ENCODE measurements around the gene LAMA4.

The LAMA4 gene

DNA sequence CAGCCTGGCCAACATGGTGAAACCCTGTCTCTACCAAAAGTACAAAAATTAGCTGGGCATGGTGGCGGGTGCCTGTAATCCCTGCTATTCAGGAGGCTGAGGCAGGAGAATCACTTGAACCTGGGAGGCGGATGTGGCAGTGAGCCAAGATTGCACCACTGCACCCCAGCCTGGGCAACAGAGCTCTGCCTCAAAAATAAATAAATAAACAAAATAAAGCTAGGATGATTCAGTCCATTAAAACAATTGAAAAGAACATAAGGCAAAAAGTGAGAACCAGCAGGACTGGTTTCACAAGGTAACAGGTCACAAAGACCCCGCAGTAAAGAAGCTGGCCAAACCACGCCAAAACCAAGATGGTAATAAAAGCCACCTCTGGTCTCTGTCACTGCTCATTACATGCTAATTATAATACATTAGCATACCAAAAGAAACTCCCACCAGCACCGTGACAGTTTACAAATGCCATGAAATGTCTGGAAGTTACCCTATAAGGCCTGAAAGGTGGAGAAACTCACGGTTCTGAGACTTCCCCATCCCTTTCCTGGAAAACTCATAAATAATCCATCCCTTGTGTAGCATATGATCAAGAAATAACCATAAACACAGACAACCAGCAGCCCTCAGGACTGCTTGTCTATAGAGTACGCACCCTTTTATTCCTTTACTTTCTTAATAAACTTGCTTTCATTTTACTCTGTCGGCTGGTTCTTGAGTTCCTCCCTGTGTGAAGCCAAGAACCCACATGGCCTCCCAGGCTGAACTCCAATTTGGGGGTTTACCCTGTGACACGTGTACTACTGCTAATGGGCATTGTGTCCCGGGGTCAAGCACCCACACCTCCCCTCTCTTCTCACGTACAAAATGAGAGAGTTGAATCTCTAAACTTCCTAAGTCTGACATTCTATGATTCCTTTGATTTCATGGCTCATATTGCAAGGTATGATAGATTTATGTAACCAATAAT is 10.2 kb downstream of the LAMA4 start:
- no peak overlapping the region for H3K9ac ChIP-seq
- H3K4me1 ChIP-seq = 0 out of 2 replicates have a peak, but pooled peaks cover 6% of the 10 kb centered on the region
- no peak overlapping the region for H3K4me2 ChIP-seq
- no peak for TF ChIP-seq Cebpa-rat (IDR thresholded peaks at IDR 0.05)
- no peak overlapping the region for H3K27ac ChIP-seq
- no peaks in the 10 kb centered on the region for H3K27me3 ChIP-seq
- H4K20me1 ChIP-seq = no peaks in the 10 kb centered on the region
- H3K9me3 ChIP-seq = no peaks in the 10 kb centered on the region
- no peak overlapping the region for H3K4me3 ChIP-seq
- no peaks in the 10 kb centered on the region for H3K36me3 ChIP-seq

DNA sequence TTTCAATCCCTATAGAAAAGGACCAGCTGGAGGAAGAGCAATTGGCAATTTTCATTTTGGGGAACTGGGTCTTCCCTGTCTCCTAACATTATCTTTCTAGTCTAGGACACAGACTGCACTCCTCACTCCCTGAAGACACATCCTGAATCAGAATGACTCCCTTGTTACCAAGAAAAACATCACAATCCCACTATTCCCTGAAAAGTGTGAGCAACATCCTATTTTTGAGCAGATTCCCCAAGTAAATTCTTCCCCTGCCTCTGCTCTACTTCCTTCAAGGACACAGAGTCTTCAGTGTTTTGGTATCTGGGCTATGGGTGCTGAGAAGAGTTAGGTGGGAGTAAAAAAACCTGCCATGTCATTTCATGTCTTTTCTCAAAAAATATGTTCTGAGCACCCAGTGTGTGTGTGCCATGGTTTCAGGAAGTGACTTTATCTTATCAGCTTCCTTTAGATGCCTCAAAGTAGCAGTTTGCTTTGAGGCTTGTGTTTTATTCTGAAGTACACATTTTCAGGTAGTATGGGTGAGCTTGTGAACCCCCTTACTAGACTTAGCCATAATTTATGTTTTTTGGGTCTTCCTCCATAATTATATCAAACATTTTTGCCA is 12.4 kb downstream of the LAMA4 start:
- no peak overlapping the region for H3K4me2 ChIP-seq
- no peak overlapping the region for H3K27ac ChIP-seq
- no peak overlapping the region for H3K9ac ChIP-seq
- H3K9me3 ChIP-seq = no peaks in the 10 kb centered on the region
- H3K27me3 ChIP-seq = no peaks in the 10 kb centered on the region
- no peak for TF ChIP-seq Cebpa-rat (IDR thresholded peaks at IDR 0.05)
- H3K4me3 ChIP-seq = no peak overlapping the region
- no peaks in the 10 kb centered on the region for H4K20me1 ChIP-seq
- H3K4me1 ChIP-seq = 0 out of 2 replicates have a peak, but pooled peaks cover 6% of the 10 kb centered on the region
- H3K36me3 ChIP-seq = no peaks in the 10 kb centered on the region

DNA sequence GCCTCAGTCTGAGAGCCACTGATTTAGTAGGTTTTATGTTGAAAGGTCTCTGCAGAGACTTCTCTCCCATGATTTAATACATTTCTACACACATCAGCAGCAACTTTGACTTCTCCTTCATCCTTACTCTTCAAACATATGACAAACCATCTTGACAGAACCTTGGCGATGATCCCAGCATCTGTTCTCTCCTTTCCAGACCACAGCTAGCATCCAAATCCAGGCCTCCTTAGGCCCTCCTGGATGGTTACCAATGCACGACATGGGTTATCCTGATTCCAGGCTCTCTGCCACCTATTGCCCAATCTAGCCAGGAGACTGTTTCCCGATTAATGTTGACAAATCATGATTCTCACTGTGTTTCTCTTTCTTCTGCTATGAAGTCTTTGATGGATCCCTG is 16.8 kb downstream of the LAMA4 start:
- Histone ChIP-seq H3K27ac (no peak overlapping the region), H3K4me1 (0 out of 2 replicates have a peak, but pooled peaks cover 6% of the 10 kb centered on the region), H3K4me2 (no peak overlapping the region), H3K9me3 (no peaks in the 10 kb centered on the region), H3K4me3 (no peak overlapping the region), H3K36me3 (no peaks in the 10 kb centered on the region), H3K27me3 (no peaks in the 10 kb centered on the region), H4K20me1 (no peaks in the 10 kb centered on the region), H3K9ac (no peak overlapping the region)
- TF ChIP-seq Cebpa-rat (IDR thresholded peaks at IDR 0.05) = no peak

DNA sequence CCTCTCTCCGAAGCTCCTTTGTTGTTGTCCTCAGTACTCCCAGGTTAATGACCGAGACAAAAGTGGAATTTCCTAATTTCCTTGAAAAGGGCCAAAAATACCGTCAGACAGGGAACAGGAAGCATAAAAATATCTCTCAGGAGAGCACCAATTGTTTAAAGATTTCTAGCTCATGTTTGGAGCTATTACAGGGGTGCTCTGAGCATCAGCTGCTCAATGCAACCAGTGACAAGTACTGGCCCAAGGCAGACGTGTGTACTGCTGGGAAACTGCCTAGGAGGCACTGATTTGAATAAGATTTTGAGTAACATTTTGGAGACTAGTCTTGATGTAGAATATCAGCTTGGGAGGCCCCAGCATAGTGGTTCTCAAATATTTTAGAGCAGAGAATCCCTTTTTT is 17.3 kb downstream of the LAMA4 start:
- H3K9me3 ChIP-seq = no peaks in the 10 kb centered on the region
- H3K27ac ChIP-seq = no peak overlapping the region
- no peak overlapping the region for H3K9ac ChIP-seq
- H4K20me1 ChIP-seq = no peaks in the 10 kb centered on the region
- no peak overlapping the region for H3K4me2 ChIP-seq
- no peaks in the 10 kb centered on the region for H3K36me3 ChIP-seq
- no peak overlapping the region for H3K4me3 ChIP-seq
- TF ChIP-seq Cebpa-rat (IDR thresholded peaks at IDR 0.05) = no peak
- H3K27me3 ChIP-seq = no peaks in the 10 kb centered on the region
- 0 out of 2 replicates have a peak, but pooled peaks cover 3% of the 10 kb centered on the region for H3K4me1 ChIP-seq

DNA sequence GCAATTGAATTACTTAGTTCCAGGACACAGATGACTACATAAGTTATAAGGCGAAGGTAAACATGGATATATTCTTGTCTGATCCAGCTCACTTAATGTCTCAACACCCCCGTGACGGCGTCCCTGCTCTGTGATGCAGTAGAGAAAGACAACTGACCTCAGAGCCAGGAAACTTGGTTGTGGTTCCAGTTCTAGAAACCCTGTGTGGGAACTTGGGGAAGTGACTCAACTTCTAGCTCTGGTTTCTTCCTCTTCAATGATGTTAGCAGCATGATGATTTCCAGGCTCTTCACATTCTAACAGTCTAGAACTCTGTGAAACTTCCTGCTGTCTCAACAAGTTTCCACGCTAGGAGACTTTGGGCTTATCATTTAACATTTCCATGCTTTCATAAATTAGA is 18.4 kb downstream of the LAMA4 start:
- H3K27ac ChIP-seq = no peak overlapping the region
- no peak overlapping the region for H3K4me3 ChIP-seq
- TF ChIP-seq Cebpa-rat (IDR thresholded peaks at IDR 0.05) = no peak
- no peaks in the 10 kb centered on the region for H4K20me1 ChIP-seq
- no peak overlapping the region for H3K4me2 ChIP-seq
- H3K4me1 ChIP-seq = no peaks in the 10 kb centered on the region
- no peaks in the 10 kb centered on the region for H3K27me3 ChIP-seq
- no peaks in the 10 kb centered on the region for H3K9me3 ChIP-seq
- H3K36me3 ChIP-seq = no peaks in the 10 kb centered on the region
- H3K9ac ChIP-seq = no peak overlapping the region

DNA sequence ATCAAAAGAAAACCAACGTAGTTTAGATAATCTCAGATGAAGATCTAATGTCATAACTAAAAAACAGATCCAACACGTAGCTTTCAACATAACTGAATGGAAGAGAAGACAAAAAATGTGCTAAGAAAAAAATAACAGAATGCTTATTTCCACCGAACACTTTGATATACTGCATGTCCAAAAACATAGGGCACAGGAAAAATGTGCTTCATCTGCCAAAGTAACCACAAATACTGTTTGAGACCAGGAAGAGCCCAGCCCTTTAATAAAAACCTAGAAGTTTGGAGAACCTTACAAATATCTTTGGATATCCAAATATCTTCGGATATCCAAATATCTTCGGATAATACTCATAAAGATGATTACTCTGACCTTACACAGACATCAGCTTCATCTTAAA is 19.8 kb downstream of the LAMA4 start:
- H4K20me1 ChIP-seq = no peaks in the 10 kb centered on the region
- no peak overlapping the region for H3K27ac ChIP-seq
- H3K9ac ChIP-seq = no peak overlapping the region
- TF ChIP-seq Cebpa-rat (IDR thresholded peaks at IDR 0.05) = no peak
- H3K27me3 ChIP-seq = no peaks in the 10 kb centered on the region
- no peaks in the 10 kb centered on the region for H3K4me1 ChIP-seq
- no peak overlapping the region for H3K4me2 ChIP-seq
- H3K4me3 ChIP-seq = no peak overlapping the region
- H3K9me3 ChIP-seq = no peaks in the 10 kb centered on the region
- H3K36me3 ChIP-seq = no peaks in the 10 kb centered on the region

DNA sequence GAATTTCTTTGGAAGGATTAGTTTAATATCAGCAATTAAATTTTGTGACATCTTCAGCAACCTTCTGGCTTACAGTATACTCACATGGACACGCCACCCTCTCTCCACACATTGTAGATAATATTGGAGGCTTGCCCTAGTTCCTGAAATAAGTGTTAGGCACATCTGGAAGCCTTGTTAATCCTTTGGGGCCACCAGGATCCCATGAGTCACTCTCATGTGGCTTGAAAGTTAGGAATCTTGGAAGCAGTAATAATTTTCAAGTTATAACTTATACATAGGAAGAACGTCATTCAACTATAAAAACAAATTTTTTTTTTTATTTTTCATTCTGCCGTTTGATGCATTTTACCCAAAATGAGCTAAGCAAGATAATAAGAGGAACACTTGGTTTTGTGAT is 20.5 kb downstream of the LAMA4 start:
- TF ChIP-seq Cebpa-rat (IDR thresholded peaks at IDR 0.05) = no peak
- H3K9ac ChIP-seq = no peak overlapping the region
- H3K27ac ChIP-seq = no peak overlapping the region
- H3K4me1 ChIP-seq = no peaks in the 10 kb centered on the region
- no peaks in the 10 kb centered on the region for H3K36me3 ChIP-seq
- H4K20me1 ChIP-seq = no peaks in the 10 kb centered on the region
- no peak overlapping the region for H3K4me3 ChIP-seq
- H3K27me3 ChIP-seq = no peaks in the 10 kb centered on the region
- no peaks in the 10 kb centered on the region for H3K9me3 ChIP-seq
- H3K4me2 ChIP-seq = no peak overlapping the region

DNA sequence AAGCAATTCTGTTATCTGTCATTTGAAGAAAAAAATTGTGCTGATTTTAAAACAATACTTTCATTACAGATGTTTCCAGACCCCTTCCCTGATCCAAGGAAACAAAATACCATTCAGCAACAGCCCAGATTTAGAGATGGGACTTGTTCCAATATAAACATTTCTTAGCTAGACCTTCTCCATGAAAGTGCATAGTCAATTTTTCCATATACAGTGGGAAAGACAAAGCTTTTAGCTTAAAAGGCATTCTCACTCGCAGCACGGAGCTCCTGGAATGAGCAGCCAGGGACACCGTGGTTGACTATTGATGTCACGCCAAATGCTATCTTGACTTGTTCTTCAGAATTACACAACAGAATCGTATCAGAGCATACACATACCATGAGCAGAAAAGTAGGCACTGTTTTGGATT is 21.5 kb downstream of the LAMA4 start:
- TF ChIP-seq Cebpa-rat (IDR thresholded peaks at IDR 0.05) = no peak
- H3K27ac ChIP-seq = no peak overlapping the region
- no peak overlapping the region for H3K9ac ChIP-seq

DNA sequence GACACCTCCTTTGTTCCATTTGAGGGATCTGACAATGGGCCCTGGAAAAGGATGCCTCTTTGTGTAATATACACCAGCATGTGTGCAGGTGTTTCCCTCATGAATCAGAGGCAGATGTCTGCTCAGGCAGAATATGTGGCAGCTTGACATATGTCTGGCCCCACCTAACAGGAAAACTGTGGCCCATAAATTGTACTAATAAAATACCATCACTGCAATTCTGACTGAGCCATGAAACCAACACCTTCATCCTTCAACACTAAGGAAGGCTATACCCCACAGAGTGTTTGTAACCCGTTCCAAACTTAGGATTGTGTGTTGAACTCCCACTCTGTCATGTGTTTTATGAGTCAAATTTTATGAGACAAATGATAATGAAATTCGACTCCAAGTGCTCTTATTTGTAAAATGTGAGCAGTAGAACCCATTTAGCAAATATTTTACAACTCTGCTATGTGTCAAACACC is 22.7 kb downstream of the LAMA4 start:
- no peak overlapping the region for H3K27ac ChIP-seq
- H3K9ac ChIP-seq = no peak overlapping the region
- no peak for TF ChIP-seq Cebpa-rat (IDR thresholded peaks at IDR 0.05)
- no peaks in the 10 kb centered on the region for H3K4me1 ChIP-seq
- H4K20me1 ChIP-seq = no peaks in the 10 kb centered on the region
- no peaks in the 10 kb centered on the region for H3K36me3 ChIP-seq
- H3K4me2 ChIP-seq = no peak overlapping the region
- no peak overlapping the region for H3K4me3 ChIP-seq
- no peaks in the 10 kb centered on the region for H3K27me3 ChIP-seq
- H3K9me3 ChIP-seq = no peaks in the 10 kb centered on the region

More for the DNA sequence above, 21.5 kb downstream of the LAMA4 start:
- Histone ChIP-seq H3K9me3 (no peaks in the 10 kb centered on the region), H4K20me1 (no peaks in the 10 kb centered on the region), H3K4me1 (no peaks in the 10 kb centered on the region), H3K36me3 (no peaks in the 10 kb centered on the region), H3K4me3 (no peak overlapping the region), H3K27me3 (no peaks in the 10 kb centered on the region), H3K4me2 (no peak overlapping the region)

DNA sequence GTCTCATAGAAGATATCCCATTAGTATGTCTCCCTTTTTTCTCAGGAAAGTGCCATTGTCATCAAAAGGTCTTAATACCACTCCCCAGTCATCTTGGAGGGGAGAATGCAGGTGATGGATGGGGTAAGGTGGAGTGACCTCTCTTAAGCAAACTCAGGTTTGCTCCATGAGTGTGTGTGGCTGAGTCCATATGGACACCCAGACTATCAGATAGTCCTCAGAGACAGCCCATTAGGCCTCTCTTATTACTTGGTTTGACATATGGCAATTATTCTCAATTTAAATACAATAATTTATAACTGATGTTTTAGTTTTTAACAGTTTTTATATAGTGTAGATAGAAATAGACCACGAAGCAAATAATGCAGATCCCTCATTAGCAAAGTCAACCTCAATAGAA is 23.2 kb downstream of the LAMA4 start:
- Histone ChIP-seq H3K4me1 (no peaks in the 10 kb centered on the region), H3K36me3 (no peaks in the 10 kb centered on the region), H3K4me2 (no peak overlapping the region), H3K9me3 (no peaks in the 10 kb centered on the region), H3K9ac (no peak overlapping the region), H4K20me1 (no peaks in the 10 kb centered on the region), H3K27me3 (no peaks in the 10 kb centered on the region), H3K27ac (no peak overlapping the region), H3K4me3 (no peak overlapping the region)
- no peak for TF ChIP-seq Cebpa-rat (IDR thresholded peaks at IDR 0.05)

All from BLaER1 (cell line).